SK-N-SH treated with all-trans-retinoic acid at 6 μM for 48 hours (cell line): ENCODE data around the gene IPPK.

Experiments used
- ATAC-seq: fragments of 200-7000 bp; cut with Tn5 transposase; 3 replicates; pipeline ENCODE4 v1.9.1; 2020; ENCODE audit warnings: mild to moderate bottlenecking, moderate library complexity
- ARNTL ChIP-seq: fragments of 450-650 bp; formaldehyde crosslinking; IDR thresholded peaks from 2 replicates; pipeline ENCODE4 v1.5.0; 2020; ENCODE audit warnings: low read depth, mild to moderate bottlenecking, moderate library complexity, borderline replicate concordance
- BACH2 ChIP-seq: fragments of 250-450 bp; sonication (Bioruptor Pico); IDR thresholded peaks from 2 replicates; pipeline ENCODE4 v1.9.0; 2021; ENCODE audit warnings: mild to moderate bottlenecking, borderline replicate concordance
- CSDC2 ChIP-seq: fragments of 250-450 bp; sonication (Bioruptor Pico); IDR thresholded peaks from 2 replicates; pipeline ENCODE4 v1.5.0; 2020; ENCODE audit warnings: mild to moderate bottlenecking, moderate library complexity
- ESRRG ChIP-seq: fragments of 250-450 bp; sonication (Bioruptor Pico); IDR thresholded peaks from 2 replicates; pipeline ENCODE4 v1.6.1; 2021; ENCODE audit warnings: mild to moderate bottlenecking
- GLIS3 ChIP-seq: fragments of 250-450 bp; sonication (Bioruptor Pico); IDR thresholded peaks from 2 replicates; pipeline ENCODE4 v1.5.0; 2020; ENCODE audit warnings: mild to moderate bottlenecking, moderate library complexity
- ISL1 ChIP-seq: fragments of 250-450 bp; sonication (Bioruptor Pico); IDR thresholded peaks from 2 replicates; pipeline ENCODE4 v2.1.2; 2022; ENCODE audit warnings: mild to moderate bottlenecking, moderate library complexity
- OSR1 ChIP-seq: fragments of 250-450 bp; sonication (Bioruptor Pico); IDR thresholded peaks from 2 replicates; pipeline ENCODE4 v1.8.0; 2022; ENCODE audit warnings: moderate library complexity, mild to moderate bottlenecking, inconsistent platforms
- PPARA ChIP-seq: fragments of 250-450 bp; sonication (Bioruptor Pico); IDR thresholded peaks from 2 replicates; pipeline ENCODE4 v1.5.0; 2020; ENCODE audit warnings: mild to moderate bottlenecking, borderline replicate concordance
- RARB ChIP-seq: fragments of 250-450 bp; sonication (Bioruptor Pico); IDR thresholded peaks from 2 replicates; pipeline ENCODE4 v1.8.0; 2021; ENCODE audit warnings: mild to moderate bottlenecking, moderate library complexity
- SNAI2 ChIP-seq: fragments of 250-450 bp; sonication (Bioruptor Pico); IDR thresholded peaks from 2 replicates; pipeline ENCODE4 v1.5.0; 2020; ENCODE audit warnings: mild to moderate bottlenecking, moderate library complexity
- TOX ChIP-seq: fragments of 250-450 bp; sonication (Bioruptor Pico); IDR thresholded peaks from 2 replicates; pipeline ENCODE4 v1.8.0; 2021; ENCODE audit warnings: mild to moderate bottlenecking, moderate library complexity, borderline replicate concordance
- ZC3H10 ChIP-seq: fragments of 250-450 bp; sonication (Bioruptor Pico); IDR thresholded peaks from 2 replicates; pipeline ENCODE4 v1.5.1; 2021; ENCODE audit warnings: mild to moderate bottlenecking, moderate library complexity
- ZFP3 ChIP-seq: fragments of 250-450 bp; sonication (Bioruptor Pico); IDR thresholded peaks from 2 replicates; pipeline ENCODE4 v1.5.0; 2020; ENCODE audit warnings: mild to moderate bottlenecking, moderate library complexity
- ZFP30 ChIP-seq: fragments of 450-650 bp; formaldehyde crosslinking; IDR thresholded peaks from 2 replicates; pipeline ENCODE4 v1.5.0; 2022; ENCODE audit warnings: mild to moderate bottlenecking, moderate library complexity
- ZNF565 ChIP-seq: fragments of 450-650 bp; formaldehyde crosslinking; conservative IDR thresholded peaks from 2 replicates; pipeline ENCODE4 v1.5.0; 2020; ENCODE audit warnings: low read depth, mild to moderate bottlenecking, moderate library complexity
- ZNF70 ChIP-seq: fragments of 450-650 bp; formaldehyde crosslinking; IDR thresholded peaks from 2 replicates; pipeline ENCODE4 v1.5.0; 2020; ENCODE audit warnings: mild to moderate bottlenecking, moderate library complexity
- ZNF8 ChIP-seq: fragments of 450-650 bp; formaldehyde crosslinking; IDR thresholded peaks from 2 replicates; pipeline ENCODE4 v1.5.0; 2020; ENCODE audit warnings: mild to moderate bottlenecking, moderate library complexity
- TF ChIP-seq, protein P1 (sequence below): fragments of 250-450 bp; sonication (Bioruptor Pico); IDR thresholded peaks from 2 replicates; pipeline ENCODE4 v1.8.0; 2021; ENCODE audit warnings: low read depth, mild to moderate bottlenecking, moderate library complexity, borderline replicate concordance
- TF ChIP-seq, protein P2 (sequence below): fragments of 250-450 bp; sonication (Bioruptor Pico); IDR thresholded peaks from 2 replicates; pipeline ENCODE4 v1.5.0; 2020; ENCODE audit warnings: mild to moderate bottlenecking, moderate library complexity
- TF ChIP-seq, protein P3 (sequence below): fragments of 250-450 bp; sonication (Bioruptor Pico); IDR thresholded peaks from 2 replicates; pipeline ENCODE4 v1.8.0; 2020; ENCODE audit warnings: mild to moderate bottlenecking, moderate library complexity, borderline replicate concordance
- TF ChIP-seq, protein P4 (sequence below): fragments of 250-450 bp; sonication (Bioruptor Pico); IDR thresholded peaks from 2 replicates; pipeline ENCODE4 v1.5.1; 2020; ENCODE audit warnings: low read depth, mild to moderate bottlenecking, moderate library complexity

IPPK gene

DNA sequence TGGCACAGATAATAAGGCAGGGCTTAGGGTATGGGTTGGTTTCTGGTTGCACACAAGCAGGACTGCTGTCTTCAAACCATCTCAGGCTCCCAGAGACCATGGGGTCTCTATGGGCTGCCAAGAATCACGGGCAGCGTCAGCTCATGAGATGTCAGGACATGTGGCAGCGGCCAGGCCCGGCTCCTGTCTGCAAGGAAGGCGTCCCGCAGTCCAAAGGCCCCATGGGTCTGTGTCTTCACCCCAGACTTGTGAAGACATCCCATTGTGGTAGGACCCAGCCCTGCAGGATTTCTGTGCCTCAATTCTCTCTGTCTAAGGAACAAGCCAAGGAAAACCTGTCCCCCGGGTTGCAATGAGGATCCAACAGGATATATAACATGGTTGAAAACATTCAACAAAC, 32.6 kb downstream of the IPPK start:
- no peak for ATAC-seq
- TF ChIP-seq ZNF8 (no peak), GLIS3 (CRISPR knock-in tag) (no peak), SNAI2 (CRISPR knock-in tag) (no peak), PPARA (CRISPR knock-in tag) (no peak)

DNA sequence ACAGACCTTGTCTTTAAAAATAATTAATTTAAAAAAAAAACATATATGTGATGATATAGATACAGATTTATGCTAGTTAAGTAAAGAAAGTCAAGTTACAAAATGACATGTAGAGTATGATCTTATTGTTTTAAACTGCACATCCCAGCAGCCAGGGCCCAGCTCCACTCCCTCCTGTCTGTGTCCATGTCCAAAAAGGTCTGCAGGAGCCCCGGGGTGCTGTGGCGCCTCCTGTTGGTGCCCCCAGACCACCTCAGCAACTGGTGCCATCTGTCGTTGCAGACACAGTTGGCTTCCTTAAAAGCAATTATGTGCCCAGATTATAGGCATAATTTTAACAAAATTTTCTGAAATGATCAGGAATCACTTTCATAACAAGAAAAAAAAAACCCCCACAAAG, 33.3 kb downstream of the IPPK start:
- TF ChIP-seq SNAI2 (CRISPR knock-in tag), result no peak
- TF ChIP-seq, protein P1, sequence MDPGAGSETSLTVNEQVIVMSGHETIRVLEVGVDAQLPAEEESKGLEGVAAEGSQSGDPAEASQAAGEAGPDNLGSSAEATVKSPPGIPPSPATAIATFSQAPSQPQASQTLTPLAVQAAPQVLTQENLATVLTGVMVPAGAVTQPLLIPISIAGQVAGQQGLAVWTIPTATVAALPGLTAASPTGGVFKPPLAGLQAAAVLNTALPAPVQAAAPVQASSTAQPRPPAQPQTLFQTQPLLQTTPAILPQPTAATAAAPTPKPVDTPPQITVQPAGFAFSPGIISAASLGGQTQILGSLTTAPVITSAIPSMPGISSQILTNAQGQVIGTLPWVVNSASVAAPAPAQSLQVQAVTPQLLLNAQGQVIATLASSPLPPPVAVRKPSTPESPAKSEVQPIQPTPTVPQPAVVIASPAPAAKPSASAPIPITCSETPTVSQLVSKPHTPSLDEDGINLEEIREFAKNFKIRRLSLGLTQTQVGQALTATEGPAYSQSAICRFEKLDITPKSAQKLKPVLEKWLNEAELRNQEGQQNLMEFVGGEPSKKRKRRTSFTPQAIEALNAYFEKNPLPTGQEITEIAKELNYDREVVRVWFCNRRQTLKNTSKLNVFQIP (CRISPR knock-in tag), result no peak
- TF ChIP-seq TOX, result no peak
- no peak for TF ChIP-seq ZNF565 (CRISPR knock-in tag)
- TF ChIP-seq GLIS3 (CRISPR knock-in tag), result no peak
- no peak for TF ChIP-seq OSR1

DNA sequence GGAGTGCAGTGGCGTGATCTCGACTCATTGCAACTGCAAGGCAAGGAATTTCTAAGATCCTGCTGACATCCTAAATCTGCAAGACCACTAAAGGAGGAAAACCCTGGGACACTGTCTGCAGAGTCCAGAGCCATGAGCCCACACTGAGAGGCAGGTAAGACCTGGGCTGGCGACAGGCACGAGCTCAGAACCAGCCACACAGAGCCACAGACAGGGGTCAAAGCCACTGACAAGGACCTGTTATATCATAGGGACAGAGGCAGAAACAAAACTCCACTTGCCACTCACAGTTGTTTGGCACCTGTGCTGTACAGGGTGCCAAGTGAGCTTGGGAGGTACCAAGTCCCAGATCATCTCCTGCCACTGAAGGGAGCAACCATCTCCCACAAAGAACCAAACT, 34.2 kb downstream of the IPPK start:
- TF ChIP-seq GLIS3 (CRISPR knock-in tag), result no peak
- TF ChIP-seq TOX, result no peak
- no peak for TF ChIP-seq PPARA (CRISPR knock-in tag)
- no peak for TF ChIP-seq ZNF70 (CRISPR knock-in tag)
- TF ChIP-seq SNAI2 (CRISPR knock-in tag), result no peak
- no peak for TF ChIP-seq RARB (CRISPR knock-in tag)
- TF ChIP-seq BACH2 (CRISPR knock-in tag), result no peak
- TF ChIP-seq, protein P2, sequence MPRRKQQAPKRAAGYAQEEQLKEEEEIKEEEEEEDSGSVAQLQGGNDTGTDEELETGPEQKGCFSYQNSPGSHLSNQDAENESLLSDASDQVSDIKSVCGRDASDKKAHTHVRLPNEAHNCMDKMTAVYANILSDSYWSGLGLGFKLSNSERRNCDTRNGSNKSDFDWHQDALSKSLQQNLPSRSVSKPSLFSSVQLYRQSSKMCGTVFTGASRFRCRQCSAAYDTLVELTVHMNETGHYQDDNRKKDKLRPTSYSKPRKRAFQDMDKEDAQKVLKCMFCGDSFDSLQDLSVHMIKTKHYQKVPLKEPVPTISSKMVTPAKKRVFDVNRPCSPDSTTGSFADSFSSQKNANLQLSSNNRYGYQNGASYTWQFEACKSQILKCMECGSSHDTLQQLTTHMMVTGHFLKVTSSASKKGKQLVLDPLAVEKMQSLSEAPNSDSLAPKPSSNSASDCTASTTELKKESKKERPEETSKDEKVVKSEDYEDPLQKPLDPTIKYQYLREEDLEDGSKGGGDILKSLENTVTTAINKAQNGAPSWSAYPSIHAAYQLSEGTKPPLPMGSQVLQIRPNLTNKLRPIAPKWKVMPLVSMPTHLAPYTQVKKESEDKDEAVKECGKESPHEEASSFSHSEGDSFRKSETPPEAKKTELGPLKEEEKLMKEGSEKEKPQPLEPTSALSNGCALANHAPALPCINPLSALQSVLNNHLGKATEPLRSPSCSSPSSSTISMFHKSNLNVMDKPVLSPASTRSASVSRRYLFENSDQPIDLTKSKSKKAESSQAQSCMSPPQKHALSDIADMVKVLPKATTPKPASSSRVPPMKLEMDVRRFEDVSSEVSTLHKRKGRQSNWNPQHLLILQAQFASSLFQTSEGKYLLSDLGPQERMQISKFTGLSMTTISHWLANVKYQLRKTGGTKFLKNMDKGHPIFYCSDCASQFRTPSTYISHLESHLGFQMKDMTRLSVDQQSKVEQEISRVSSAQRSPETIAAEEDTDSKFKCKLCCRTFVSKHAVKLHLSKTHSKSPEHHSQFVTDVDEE, result no peak
- TF ChIP-seq, protein P3, sequence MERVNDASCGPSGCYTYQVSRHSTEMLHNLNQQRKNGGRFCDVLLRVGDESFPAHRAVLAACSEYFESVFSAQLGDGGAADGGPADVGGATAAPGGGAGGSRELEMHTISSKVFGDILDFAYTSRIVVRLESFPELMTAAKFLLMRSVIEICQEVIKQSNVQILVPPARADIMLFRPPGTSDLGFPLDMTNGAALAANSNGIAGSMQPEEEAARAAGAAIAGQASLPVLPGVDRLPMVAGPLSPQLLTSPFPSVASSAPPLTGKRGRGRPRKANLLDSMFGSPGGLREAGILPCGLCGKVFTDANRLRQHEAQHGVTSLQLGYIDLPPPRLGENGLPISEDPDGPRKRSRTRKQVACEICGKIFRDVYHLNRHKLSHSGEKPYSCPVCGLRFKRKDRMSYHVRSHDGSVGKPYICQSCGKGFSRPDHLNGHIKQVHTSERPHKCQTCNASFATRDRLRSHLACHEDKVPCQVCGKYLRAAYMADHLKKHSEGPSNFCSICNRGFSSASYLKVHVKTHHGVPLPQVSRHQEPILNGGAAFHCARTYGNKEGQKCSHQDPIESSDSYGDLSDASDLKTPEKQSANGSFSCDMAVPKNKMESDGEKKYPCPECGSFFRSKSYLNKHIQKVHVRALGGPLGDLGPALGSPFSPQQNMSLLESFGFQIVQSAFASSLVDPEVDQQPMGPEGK (CRISPR knock-in tag), result no peak
- TF ChIP-seq ZFP30, result no peak
- TF ChIP-seq ZNF565 (CRISPR knock-in tag), result no peak
- TF ChIP-seq, protein P4, sequence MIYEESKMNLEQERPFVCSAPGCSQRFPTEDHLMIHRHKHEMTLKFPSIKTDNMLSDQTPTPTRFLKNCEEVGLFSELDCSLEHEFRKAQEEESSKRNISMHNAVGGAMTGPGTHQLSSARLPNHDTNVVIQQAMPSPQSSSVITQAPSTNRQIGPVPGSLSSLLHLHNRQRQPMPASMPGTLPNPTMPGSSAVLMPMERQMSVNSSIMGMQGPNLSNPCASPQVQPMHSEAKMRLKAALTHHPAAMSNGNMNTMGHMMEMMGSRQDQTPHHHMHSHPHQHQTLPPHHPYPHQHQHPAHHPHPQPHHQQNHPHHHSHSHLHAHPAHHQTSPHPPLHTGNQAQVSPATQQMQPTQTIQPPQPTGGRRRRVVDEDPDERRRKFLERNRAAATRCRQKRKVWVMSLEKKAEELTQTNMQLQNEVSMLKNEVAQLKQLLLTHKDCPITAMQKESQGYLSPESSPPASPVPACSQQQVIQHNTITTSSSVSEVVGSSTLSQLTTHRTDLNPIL (CRISPR knock-in tag), result no peak
- no peak for ATAC-seq

More for the DNA sequence above, 33.3 kb downstream of the IPPK start:
- ATAC-seq, result no peak

DNA sequence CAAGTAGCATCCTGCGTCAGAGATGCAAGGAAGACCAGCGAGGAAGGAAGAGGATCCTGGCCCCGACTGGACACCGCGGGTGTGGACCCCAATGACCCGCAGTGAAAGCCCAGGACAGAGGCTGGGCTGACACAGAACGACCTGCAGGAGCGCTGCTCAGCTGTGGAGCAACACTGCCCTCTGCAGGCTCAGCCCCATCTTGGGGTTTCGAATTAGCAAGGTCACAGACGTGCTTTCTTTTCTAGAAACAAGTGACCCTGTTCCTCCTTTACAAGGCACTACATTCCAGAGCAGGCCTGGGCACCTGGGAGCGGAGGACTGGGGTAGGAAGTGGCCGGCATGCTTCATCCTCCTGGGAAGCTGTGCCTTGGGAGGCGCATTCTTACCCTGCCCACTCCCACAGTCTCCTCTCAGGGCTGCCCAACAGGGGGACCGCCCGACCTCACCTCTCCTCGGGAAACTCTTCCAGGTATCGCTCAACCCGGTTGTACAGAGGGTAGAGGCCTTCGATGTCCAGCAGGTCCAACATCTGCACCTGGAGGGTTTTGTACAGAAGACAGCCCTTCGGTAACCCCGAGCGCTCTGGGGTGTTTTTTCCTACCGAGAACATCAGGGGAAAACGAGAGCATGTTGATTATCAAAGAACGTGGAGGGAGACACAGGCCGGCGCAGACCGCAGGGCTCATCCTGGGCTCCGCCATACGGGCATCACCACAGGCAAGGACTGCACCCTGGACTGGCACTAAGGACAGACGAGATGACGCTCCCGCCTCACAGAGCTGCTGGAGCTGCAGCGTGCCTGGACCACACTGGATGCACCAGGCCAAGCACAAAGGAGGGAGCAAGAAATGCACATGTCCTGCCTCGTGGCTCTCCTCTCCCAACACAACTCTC, 35.0 kb downstream of the IPPK start:
- no peak for TF ChIP-seq PPARA (CRISPR knock-in tag)
- no peak for TF ChIP-seq ZFP30
- TF ChIP-seq CSDC2 (CRISPR knock-in tag), result no peak
- no peak for TF ChIP-seq SNAI2 (CRISPR knock-in tag)
- TF ChIP-seq, protein P4 (CRISPR knock-in tag), result no peak
- no peak for TF ChIP-seq BACH2 (CRISPR knock-in tag)
- TF ChIP-seq ZFP3 (CRISPR knock-in tag), result no peak
- TF ChIP-seq, protein P1 (CRISPR knock-in tag), result no peak
- TF ChIP-seq RARB (CRISPR knock-in tag), result no peak
- no peak for TF ChIP-seq TOX
- TF ChIP-seq ZNF565 (CRISPR knock-in tag), result no peak
- TF ChIP-seq ZNF70 (CRISPR knock-in tag), result no peak
- TF ChIP-seq ESRRG (CRISPR knock-in tag), result no peak
- no peak for TF ChIP-seq GLIS3 (CRISPR knock-in tag)
- TF ChIP-seq ISL1 (CRISPR knock-in tag), result no peak
- no peak for TF ChIP-seq ARNTL
- no peak for TF ChIP-seq ZC3H10 (CRISPR knock-in tag)
- peak; percentile 96 for ATAC-seq
